KBM-7 (cell line): ENCODE data around the gene GADD45GIP1.

Experiments used
- DNase-seq: peaks from one replicate; pipeline ENCODE4 v3.0.0-alpha.2; 2015
- in situ Hi-C: fragments of 300-500 bp; cut with MboI; formaldehyde crosslinking; loops from 2 replicates; pipeline ENCODE4 v1.14.3; 2020; ENCODE audit warnings: low sequenced_read_pairs, low pct_unique_long_range_greater_than_20kb, mixed read lengths

The GADD45GIP1 gene

GRCh38 chr19:12946731-12947496 lies 10.1 kb downstream of the GADD45GIP1 start:
- in situ Hi-C loops, result no loop called here
- no peak for DNase-seq

GRCh38 chr19:12946092-12946721 lies 10.8 kb downstream of the GADD45GIP1 start:
- DNase-seq, result peak; percentile 58
- in situ Hi-C loops, result no loop called here

- peak; percentile 98 for DNase-seq
- in situ Hi-C loops, result no loop called here
Measured at GRCh38 chr19:12945479-12946091, 11.4 kb downstream of the GADD45GIP1 start, which contains the start of gene RAD23A. Gene RAD23A, plus strand, starts transcription at chr19:12945862. Its CDS starts 87 bp downstream, at chr19:12945949.

- in situ Hi-C loops, result no loop called here
- DNase-seq, result no peak
Measured at GRCh38 chr19:12944104-12944674, 12.8 kb downstream of the GADD45GIP1 start.

GRCh38 chr19:12943437-12944044 lies 13.5 kb downstream of the GADD45GIP1 start:
- in situ Hi-C loops, result no loop called here
- no peak for DNase-seq

GRCh38 chr19:12940897-12941296 lies 16.1 kb downstream of the GADD45GIP1 start:
- no peak for DNase-seq
- in situ Hi-C loops, result no loop called here

- in situ Hi-C loops, result no loop called here
- DNase-seq, result no peak
Measured at GRCh38 chr19:12939975-12940423, 17.0 kb downstream of the GADD45GIP1 start.

- in situ Hi-C loops, result no loop called here
- DNase-seq, result no peak
Measured at GRCh38 chr19:12938779-12939601, 18.0 kb downstream of the GADD45GIP1 start.

GRCh38 chr19:12937927-12938778 lies 18.9 kb downstream of the GADD45GIP1 start, which contains the start of gene CALR:
Gene CALR, plus strand, starts transcription at chr19:12938609. Its CDS starts 71 bp downstream, at chr19:12938680.
- peak; percentile 99 for DNase-seq
- in situ Hi-C loops, result no loop called here

GRCh38 chr19:12937093-12937926 lies 19.7 kb downstream of the GADD45GIP1 start:
- in situ Hi-C loops, result no loop called here
- DNase-seq, result peak; percentile 100

GRCh38 chr19:12936582-12936981 lies 20.4 kb downstream of the GADD45GIP1 start:
- DNase-seq, result peak; percentile 58
- in situ Hi-C loops, result no loop called here

GRCh38 chr19:12935071-12935470 lies 22.0 kb downstream of the GADD45GIP1 start:
- in situ Hi-C loops, result no loop called here
- DNase-seq, result no peak

GRCh38 chr19:12933287-12934072 lies 23.5 kb downstream of the GADD45GIP1 start, which contains the start of gene FARSA:
Gene FARSA, minus strand, starts transcription at chr19:12933711. Its CDS starts 15 bp downstream, at chr19:12933696.
- DNase-seq, result peak; percentile 90
- in situ Hi-C loops, result no loop called here

GRCh38 chr19:12932392-12933286 lies 24.4 kb downstream of the GADD45GIP1 start:
- DNase-seq, result no peak
- in situ Hi-C loops, result no loop called here
